GM19025 (cell line): ENCODE data around the gene DLX1.

Experiments
- ATAC-seq: cut with Tn5 transposase; IDR thresholded peaks from one replicate; pipeline ENCODE4 v1.9.1; 2021; ENCODE audit warnings: mild to moderate bottlenecking, low read depth, moderate library complexity; ENCODE audit not compliant: unreplicated experiment

DLX1 gene

GRCh38 chr2:172095905-172096625 lies 10.8 kb downstream of the DLX1 start:
- no peak for ATAC-seq

- ATAC-seq = no peak
These were observed 11.6 kb downstream of the DLX1 start for GRCh38 chr2:172096626-172097547.

GRCh38 chr2:172097557-172098131 lies 12.3 kb downstream of the DLX1 start:
- no peak for ATAC-seq

GRCh38 chr2:172098287-172098649 lies 13.0 kb downstream of the DLX1 start:
- no peak for ATAC-seq

- ATAC-seq = no peak
These were observed 13.6 kb downstream of the DLX1 start for GRCh38 chr2:172098650-172099471.

- ATAC-seq = no peak
These were observed 14.3 kb downstream of the DLX1 start for GRCh38 chr2:172099472-172100079.

- ATAC-seq = no peak
These were observed 15.0 kb downstream of the DLX1 start for GRCh38 chr2:172100080-172100934.

GRCh38 chr2:172100935-172101820 lies 15.9 kb downstream of the DLX1 start:
- no peak for ATAC-seq

- ATAC-seq = no peak
These were observed 16.6 kb downstream of the DLX1 start for GRCh38 chr2:172101821-172102390.

- peak; percentile 78 for ATAC-seq
These were observed 17.4 kb downstream of the DLX1 start, which contains the start of gene DLX2 for GRCh38 chr2:172102391-172103359. DLX2 (minus strand) TSS chr2:172102900; CDS start chr2:172102538, 362 bp downstream.

- ATAC-seq = no peak
These were observed 18.4 kb downstream of the DLX1 start for GRCh38 chr2:172103471-172104272.

- ATAC-seq = no peak
These were observed 20.3 kb downstream of the DLX1 start for GRCh38 chr2:172105471-172106107.

- ATAC-seq = no peak
These were observed 21.0 kb downstream of the DLX1 start for GRCh38 chr2:172106108-172106961.
